ENCODE measurements around the gene GMDS. TPM values are rescaled to one million over a fixed set of nuclear protein-coding genes. Genes with fewer than 3 reads are reported as not detected.

Gene GMDS
- total RNA-seq, 1 donor from 2014 or later: 7.2 TPM

DNA sequence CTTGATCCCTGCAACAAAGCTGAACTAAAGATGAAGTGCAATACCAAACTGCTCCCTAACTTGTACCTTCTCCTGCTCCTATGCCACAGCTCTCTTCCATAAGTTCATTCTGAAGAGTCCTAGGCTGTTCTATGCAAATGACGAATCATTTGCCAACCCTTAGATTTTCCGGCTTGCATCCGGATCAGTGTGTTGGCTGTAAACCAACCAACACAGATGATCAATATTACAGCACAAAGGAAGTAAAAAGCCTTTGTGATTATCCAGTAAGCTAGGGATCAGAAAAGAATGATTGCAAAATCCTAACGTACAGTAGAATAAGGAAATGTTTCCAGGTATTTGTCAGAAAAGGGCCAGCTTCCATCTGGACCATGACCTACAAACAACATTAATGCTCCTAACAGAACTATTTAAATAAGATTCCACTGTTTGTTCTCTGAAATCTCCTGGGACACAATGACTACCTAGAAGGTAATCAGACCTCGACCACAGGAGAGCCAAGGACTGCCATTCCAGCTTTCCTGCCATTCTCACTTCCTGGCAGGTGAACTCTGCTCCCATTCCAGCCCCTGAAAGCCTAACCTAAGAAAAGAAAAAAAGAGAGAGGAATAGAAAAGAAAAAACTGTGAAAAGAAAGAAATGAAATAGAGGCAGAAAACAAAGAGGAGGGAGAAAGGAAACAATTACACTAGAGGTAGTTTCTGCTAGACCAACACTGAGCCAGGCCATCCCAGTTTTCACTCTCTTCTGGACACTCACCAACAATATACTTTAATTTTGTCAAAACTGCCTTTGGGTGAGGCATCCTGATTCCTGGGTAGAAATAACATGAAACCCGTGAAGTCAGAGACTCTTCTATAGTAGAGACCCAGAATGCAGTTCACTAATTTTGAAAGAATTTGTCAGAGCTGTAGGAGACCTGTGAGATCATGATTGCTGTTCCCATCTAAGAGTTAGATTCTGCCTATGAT lies 19.7 kb downstream of the GMDS start:
- Histone ChIP-seq H3K4me3 (no peak overlapping the region), H3K4me1 (peaks cover 6% of the 10 kb centered on the region), H3K27ac (replicated peaks) (no peak overlapping the region), H3K27me3 (ENCODE audit: low read depth) (no peaks in the 10 kb centered on the region), H3K9me3 (replicated peaks) (no peaks in the 10 kb centered on the region), H3K36me3 (no peaks in the 10 kb centered on the region)
- intact Hi-C loops (cut with micrococcal nuclease): no loop called here
- no peak for DNase-seq
- TF ChIP-seq, protein P1, sequence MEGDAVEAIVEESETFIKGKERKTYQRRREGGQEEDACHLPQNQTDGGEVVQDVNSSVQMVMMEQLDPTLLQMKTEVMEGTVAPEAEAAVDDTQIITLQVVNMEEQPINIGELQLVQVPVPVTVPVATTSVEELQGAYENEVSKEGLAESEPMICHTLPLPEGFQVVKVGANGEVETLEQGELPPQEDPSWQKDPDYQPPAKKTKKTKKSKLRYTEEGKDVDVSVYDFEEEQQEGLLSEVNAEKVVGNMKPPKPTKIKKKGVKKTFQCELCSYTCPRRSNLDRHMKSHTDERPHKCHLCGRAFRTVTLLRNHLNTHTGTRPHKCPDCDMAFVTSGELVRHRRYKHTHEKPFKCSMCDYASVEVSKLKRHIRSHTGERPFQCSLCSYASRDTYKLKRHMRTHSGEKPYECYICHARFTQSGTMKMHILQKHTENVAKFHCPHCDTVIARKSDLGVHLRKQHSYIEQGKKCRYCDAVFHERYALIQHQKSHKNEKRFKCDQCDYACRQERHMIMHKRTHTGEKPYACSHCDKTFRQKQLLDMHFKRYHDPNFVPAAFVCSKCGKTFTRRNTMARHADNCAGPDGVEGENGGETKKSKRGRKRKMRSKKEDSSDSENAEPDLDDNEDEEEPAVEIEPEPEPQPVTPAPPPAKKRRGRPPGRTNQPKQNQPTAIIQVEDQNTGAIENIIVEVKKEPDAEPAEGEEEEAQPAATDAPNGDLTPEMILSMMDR (IDR thresholded peaks at IDR 0.05; ENCODE audit: borderline replicate concordance): no peak

GRCh38 chr6:2224847-2225382 lies 20.5 kb downstream of the GMDS start:
- H3K9me3 ChIP-seq (replicated peaks): no peaks in the 10 kb centered on the region
- no peak overlapping the region for H3K4me3 ChIP-seq
- H3K4me1 ChIP-seq: peaks cover 6% of the 10 kb centered on the region
- no peak for DNase-seq
- H3K27me3 ChIP-seq (ENCODE audit: low read depth): no peaks in the 10 kb centered on the region
- H3K27ac ChIP-seq (replicated peaks): no peak overlapping the region
- intact Hi-C loops (cut with micrococcal nuclease): no loop called here
- TF ChIP-seq, protein P1 (IDR thresholded peaks at IDR 0.05; ENCODE audit: borderline replicate concordance): no peak
- H3K36me3 ChIP-seq: no peaks in the 10 kb centered on the region

- Histone ChIP-seq H3K9me3 (replicated peaks) (no peaks in the 10 kb centered on the region), H3K27me3 (ENCODE audit: low read depth) (no peaks in the 10 kb centered on the region), H3K36me3 (no peaks in the 10 kb centered on the region), H3K27ac (replicated peaks) (peak overlapping the region; percentile 74), H3K4me1 (peaks cover 6% of the 10 kb centered on the region), H3K4me3 (peak overlapping the region; percentile 65)
- TF ChIP-seq, protein P1 (IDR thresholded peaks at IDR 0.05; ENCODE audit: borderline replicate concordance): no peak
- intact Hi-C loops (cut with micrococcal nuclease): no loop called here
- no peak for DNase-seq
Observed at GRCh38 chr6:2222275-2222842, 23.0 kb downstream of the GMDS start.

DNA sequence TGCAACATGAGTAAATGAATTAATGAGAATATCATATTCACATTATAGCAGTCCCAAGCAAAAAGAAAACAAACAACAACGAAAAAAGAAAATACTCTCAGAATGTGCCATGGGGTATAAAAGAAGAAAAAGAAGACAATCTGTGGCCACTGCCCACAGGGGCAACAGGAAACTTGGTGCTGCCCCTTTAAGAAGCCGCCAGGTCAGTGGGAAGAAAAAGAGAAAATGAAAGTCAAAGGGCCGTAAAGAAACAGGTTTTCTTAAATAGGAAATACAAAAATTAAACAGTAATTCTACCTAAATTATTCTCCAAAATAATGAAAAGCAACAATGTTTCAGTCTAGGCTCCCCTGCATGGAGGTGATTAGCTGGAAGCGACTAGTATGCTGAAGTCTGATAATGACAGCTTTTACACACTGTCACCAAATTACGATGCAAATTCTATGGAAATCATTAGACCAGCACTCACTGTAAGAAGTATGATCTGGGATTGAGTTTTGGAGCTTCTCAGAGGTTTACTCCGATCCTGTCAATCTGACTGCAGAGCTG lies 23.6 kb downstream of the GMDS start:
- no peak for DNase-seq
- intact Hi-C loops (cut with micrococcal nuclease): no loop called here
- Histone ChIP-seq H3K9me3 (replicated peaks) (no peaks in the 10 kb centered on the region), H3K27ac (replicated peaks) (peak overlapping the region; percentile 74), H3K27me3 (ENCODE audit: low read depth) (no peaks in the 10 kb centered on the region), H3K36me3 (no peaks in the 10 kb centered on the region), H3K4me3 (peak overlapping the region; percentile 65), H3K4me1 (peaks cover 6% of the 10 kb centered on the region)
- TF ChIP-seq, protein P1 (IDR thresholded peaks at IDR 0.05; ENCODE audit: borderline replicate concordance): no peak

DNA sequence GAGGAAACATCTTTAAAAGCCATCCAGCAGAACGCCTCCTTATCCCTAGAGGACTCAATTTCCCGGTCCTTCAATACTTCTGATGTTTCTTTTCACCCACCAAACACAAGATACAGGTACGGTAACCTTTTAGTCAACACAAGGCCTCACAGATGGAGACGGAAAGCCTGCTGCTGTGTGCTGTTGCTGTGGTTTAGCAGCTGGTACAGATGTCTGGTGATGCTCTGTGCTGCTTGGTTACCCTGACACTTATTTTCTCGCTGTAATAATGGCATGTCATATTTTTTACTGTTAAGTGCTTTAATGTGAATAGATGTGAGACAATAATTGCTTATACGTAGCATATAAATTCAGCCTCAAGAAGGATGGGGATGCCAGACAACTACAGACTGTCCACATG lies 25.3 kb downstream of the GMDS start:
- Histone ChIP-seq H3K4me3 (no peak overlapping the region), H3K36me3 (no peaks in the 10 kb centered on the region), H3K27ac (replicated peaks) (no peak overlapping the region), H3K27me3 (ENCODE audit: low read depth) (no peaks in the 10 kb centered on the region), H3K4me1 (peaks cover 6% of the 10 kb centered on the region), H3K9me3 (replicated peaks) (no peaks in the 10 kb centered on the region)
- DNase-seq: no peak
- intact Hi-C loops (cut with micrococcal nuclease): no loop called here
- TF ChIP-seq, protein P1 (IDR thresholded peaks at IDR 0.05; ENCODE audit: borderline replicate concordance): no peak

All from left ventricle myocardium inferior (tissue), 1 donor.